Fibroblast of lung (primary cell): ENCODE results near the gene ATP10A. TPM values are rescaled to one million over a fixed set of nuclear protein-coding genes. Genes with fewer than 3 reads are reported as not detected.

Experiments
- DNase-seq, 2 donors: peaks; one replicate each; pipeline versions ENCODE4 v3.0.0 to v3.0.0-alpha.2; 2010; ENCODE audit warnings: low read depth in 2 of 2
- H2AFZ ChIP-seq: 2 replicates; pipeline ENCODE4 v1.5.1; 2012; ENCODE audit warnings: low read length, control low read depth, inconsistent platforms
- H3K27ac ChIP-seq: 2 replicates; pipeline ENCODE4 v1.5.1; 2011; ENCODE audit warnings: low read length, control low read depth; ENCODE audit not compliant: insufficient read depth
- H3K27me3 ChIP-seq: 2 replicates; pipeline ENCODE4 v1.5.1; 2011; ENCODE audit warnings: mild to moderate bottlenecking, low read length; ENCODE audit not compliant: control insufficient read depth, insufficient read depth
- H3K36me3 ChIP-seq: 2 replicates; pipeline ENCODE4 v1.5.1; 2011; ENCODE audit warnings: low read length; ENCODE audit not compliant: control insufficient read depth, insufficient read depth
- H3K4me1 ChIP-seq: 2 replicates; pipeline ENCODE4 v1.5.1; 2011; ENCODE audit warnings: low read length; ENCODE audit not compliant: control insufficient read depth, insufficient read depth; ENCODE audit errors: extremely low read depth
- H3K4me2 ChIP-seq: 2 replicates; pipeline ENCODE4 v1.5.1; 2011; ENCODE audit warnings: low read length, control low read depth; ENCODE audit not compliant: insufficient read depth; ENCODE audit errors: extremely low read depth
- H3K4me3 ChIP-seq, 4 experiments: fragments of 200-600 bp in 1 of 4; sonication (generic) in 1 of 4; replicated peaks in 1 of 4; 2 replicates each; pipeline ENCODE4 v1.5.1; 2011 to 2016; ENCODE audit warnings: low read length in 4 of 4, low read depth in 3 of 4, mild to moderate bottlenecking in 3 of 4, control low read depth in 2 of 4, inconsistent platforms in 1 of 4, mixed read lengths in 1 of 4; ENCODE audit not compliant: insufficient read depth in 1 of 4; ENCODE audit errors: control extremely low read depth in 1 of 4
- H3K79me2 ChIP-seq: 2 replicates; pipeline ENCODE4 v1.5.1; 2012; ENCODE audit warnings: mild to moderate bottlenecking, low read length, inconsistent platforms; ENCODE audit not compliant: control insufficient read depth, insufficient read depth
- H3K9ac ChIP-seq: 2 replicates; pipeline ENCODE4 v1.5.1; 2011; ENCODE audit warnings: mild to moderate bottlenecking, low read length, control low read depth; ENCODE audit not compliant: insufficient read depth
- H3K9me3 ChIP-seq: 2 replicates; pipeline ENCODE4 v1.5.1; 2012; ENCODE audit warnings: low read depth, low read length; ENCODE audit not compliant: control insufficient read depth, insufficient read depth
- H4K20me1 ChIP-seq: 2 replicates; pipeline ENCODE4 v1.5.1; 2011; ENCODE audit warnings: low read length; ENCODE audit not compliant: control insufficient read depth, insufficient read depth; ENCODE audit errors: extremely low read depth
- EZH2 ChIP-seq: IDR thresholded peaks from 2 replicates; pipeline ENCODE4 v1.5.1; 2012; ENCODE audit warnings: low read length, control low read depth, mild to moderate bottlenecking; ENCODE audit errors: missing control alignments
- polyA plus RNA-seq, 2 donors: library from polyadenylated mRNA; depleted of rRNA in 1 of 2; stranded (reverse) in 1 of 2; unstranded in 1 of 2; fragments of >200 nt; gene quantifications; 2 replicates each; pipeline ENCODE4 v1.2.1, GENCODE V29; 2011 to 2012; ENCODE audit warnings: missing spikeins in 1 of 2
- total RNA-seq: library from RNA; depleted of rRNA; stranded (reverse); fragments of >200 nt; gene quantifications from 2 replicates; pipeline ENCODE4 v1.2.1, GENCODE V29; 2014
- TF ChIP-seq, protein P1 (sequence below), 2 donors: IDR thresholded peaks in 1 of 2; conservative IDR thresholded peaks in 1 of 2; 1 replicate in 1 of 2; 2 replicates in 1 of 2; pipeline ENCODE4 v1.5.1; 2011 to 2012; ENCODE audit warnings: low read length in 2 of 2, control low read depth in 1 of 2, inconsistent platforms in 1 of 2, low read depth in 1 of 2, mild to moderate bottlenecking in 1 of 2

ATP10A gene
- total and polyA plus RNA-seq, 2 donors (not counting 1 experiment from before 2014, with no cell fraction given) = 12.7 to 13.8 TPM

- Histone ChIP-seq H3K4me2 (no peak overlapping the region), H3K4me1 (no peaks in the 10 kb centered on the region), H3K36me3 (peaks cover 1% of the 10 kb centered on the region), H3K9me3 (no peaks in the 10 kb centered on the region), H3K79me2 (no peaks in the 10 kb centered on the region), H3K27ac (no peak overlapping the region), H3K9ac (no peak overlapping the region), H4K20me1 (no peaks in the 10 kb centered on the region), H2AFZ (no peak overlapping the region), H3K4me3 (no peak overlapping the region), H3K27me3 (no peaks in the 10 kb centered on the region)
- no peak for DNase-seq
- no peak for TF ChIP-seq EZH2
- TF ChIP-seq, protein P1, sequence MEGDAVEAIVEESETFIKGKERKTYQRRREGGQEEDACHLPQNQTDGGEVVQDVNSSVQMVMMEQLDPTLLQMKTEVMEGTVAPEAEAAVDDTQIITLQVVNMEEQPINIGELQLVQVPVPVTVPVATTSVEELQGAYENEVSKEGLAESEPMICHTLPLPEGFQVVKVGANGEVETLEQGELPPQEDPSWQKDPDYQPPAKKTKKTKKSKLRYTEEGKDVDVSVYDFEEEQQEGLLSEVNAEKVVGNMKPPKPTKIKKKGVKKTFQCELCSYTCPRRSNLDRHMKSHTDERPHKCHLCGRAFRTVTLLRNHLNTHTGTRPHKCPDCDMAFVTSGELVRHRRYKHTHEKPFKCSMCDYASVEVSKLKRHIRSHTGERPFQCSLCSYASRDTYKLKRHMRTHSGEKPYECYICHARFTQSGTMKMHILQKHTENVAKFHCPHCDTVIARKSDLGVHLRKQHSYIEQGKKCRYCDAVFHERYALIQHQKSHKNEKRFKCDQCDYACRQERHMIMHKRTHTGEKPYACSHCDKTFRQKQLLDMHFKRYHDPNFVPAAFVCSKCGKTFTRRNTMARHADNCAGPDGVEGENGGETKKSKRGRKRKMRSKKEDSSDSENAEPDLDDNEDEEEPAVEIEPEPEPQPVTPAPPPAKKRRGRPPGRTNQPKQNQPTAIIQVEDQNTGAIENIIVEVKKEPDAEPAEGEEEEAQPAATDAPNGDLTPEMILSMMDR (conservative IDR thresholded peaks at IDR 0.05 in 1 of 2, IDR thresholded peaks at IDR 0.05 in 1 of 2; ENCODE audit: low read depth in 1 of 2, low read length in 2 of 2) = no peak
Measured at GRCh38 chr15:25725758-25726157, 137.4 kb downstream of the ATP10A start.

DNA sequence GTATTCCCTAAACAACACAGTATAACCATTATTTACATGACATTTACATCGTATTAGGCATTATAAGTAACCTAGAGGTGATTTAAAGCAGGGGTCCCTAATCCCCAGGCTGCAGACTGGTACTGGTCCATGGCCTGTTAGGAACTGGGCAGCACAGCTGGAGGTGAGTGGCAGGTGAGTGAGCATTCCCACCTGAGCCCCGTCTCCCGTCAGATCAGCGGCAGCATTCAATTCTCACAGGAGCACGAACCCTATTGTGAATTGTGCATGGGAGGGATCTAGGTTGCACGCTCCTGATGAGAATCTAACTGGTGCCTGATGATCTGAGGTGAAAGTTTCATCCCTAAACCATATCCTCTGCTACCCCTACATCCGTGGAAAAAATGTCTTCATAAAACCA lies 138.2 kb downstream of the ATP10A start:
- Histone ChIP-seq H3K4me1 (no peaks in the 10 kb centered on the region), H3K36me3 (peaks cover 1% of the 10 kb centered on the region), H3K4me3 (no peak overlapping the region), H3K9me3 (no peaks in the 10 kb centered on the region), H4K20me1 (no peaks in the 10 kb centered on the region), H3K79me2 (no peaks in the 10 kb centered on the region), H2AFZ (no peak overlapping the region), H3K27ac (no peak overlapping the region), H3K27me3 (no peaks in the 10 kb centered on the region), H3K4me2 (no peak overlapping the region), H3K9ac (no peak overlapping the region)
- no peak for DNase-seq
- TF ChIP-seq, protein P1 (conservative IDR thresholded peaks at IDR 0.05 in 1 of 2, IDR thresholded peaks at IDR 0.05 in 1 of 2; ENCODE audit: low read depth in 1 of 2, low read length in 2 of 2) = no peak
- no peak for TF ChIP-seq EZH2

GRCh38 chr15:25721605-25721955 lies 141.5 kb downstream of the ATP10A start:
- peaks cover 4% of the 10 kb centered on the region for H3K36me3 ChIP-seq
- H3K27ac ChIP-seq = no peak overlapping the region
- no peaks in the 10 kb centered on the region for H3K27me3 ChIP-seq
- no peaks in the 10 kb centered on the region for H3K9me3 ChIP-seq
- H3K4me3 ChIP-seq = no peak overlapping the region
- H3K79me2 ChIP-seq = no peaks in the 10 kb centered on the region
- no peak for DNase-seq
- H2AFZ ChIP-seq = no peak overlapping the region
- no peak overlapping the region for H3K4me2 ChIP-seq
- no peaks in the 10 kb centered on the region for H4K20me1 ChIP-seq
- no peak overlapping the region for H3K9ac ChIP-seq
- no peaks in the 10 kb centered on the region for H3K4me1 ChIP-seq
- TF ChIP-seq, protein P1 (conservative IDR thresholded peaks at IDR 0.05 in 1 of 2, IDR thresholded peaks at IDR 0.05 in 1 of 2; ENCODE audit: low read depth in 1 of 2, low read length in 2 of 2) = no peak
- TF ChIP-seq EZH2 = no peak
